Measurements from ENCODE around the gene ZBTB46.
A peak's percentile ranks its signal among the peaks of the same experiment; 100 is the strongest.

Gene ZBTB46

DNA sequence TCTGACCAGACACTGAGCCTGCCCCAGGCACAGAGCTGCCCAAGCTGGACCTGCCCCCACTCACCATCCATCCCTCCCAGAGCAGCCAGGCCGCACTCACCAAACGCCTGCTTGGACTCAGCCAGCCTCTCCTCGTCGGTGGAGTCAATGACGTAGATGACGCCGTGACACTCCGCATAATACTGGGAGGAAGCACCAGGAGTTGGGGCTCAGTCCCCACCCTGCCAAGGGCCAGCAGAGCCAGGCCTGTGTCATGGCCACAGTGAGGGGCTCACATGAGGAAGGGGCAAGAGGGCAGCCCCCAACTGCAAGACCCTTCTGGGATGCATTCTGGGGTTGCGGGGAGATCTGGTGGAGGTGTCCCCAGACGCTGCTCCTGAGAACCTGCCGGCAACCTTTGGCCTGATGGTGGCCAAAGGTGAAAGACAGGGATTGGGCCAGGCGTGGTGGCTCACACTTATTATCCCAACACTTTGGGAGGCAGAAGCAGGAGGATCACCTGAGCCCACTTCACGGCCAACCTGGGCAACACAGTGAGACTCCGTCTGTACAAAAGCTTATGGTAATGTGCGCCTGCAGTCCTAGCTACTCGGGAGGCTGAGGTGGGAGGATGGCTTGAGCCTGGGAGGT, 128.9 kb downstream of the ZBTB46 start:
- DNase-seq: no peak

DNA sequence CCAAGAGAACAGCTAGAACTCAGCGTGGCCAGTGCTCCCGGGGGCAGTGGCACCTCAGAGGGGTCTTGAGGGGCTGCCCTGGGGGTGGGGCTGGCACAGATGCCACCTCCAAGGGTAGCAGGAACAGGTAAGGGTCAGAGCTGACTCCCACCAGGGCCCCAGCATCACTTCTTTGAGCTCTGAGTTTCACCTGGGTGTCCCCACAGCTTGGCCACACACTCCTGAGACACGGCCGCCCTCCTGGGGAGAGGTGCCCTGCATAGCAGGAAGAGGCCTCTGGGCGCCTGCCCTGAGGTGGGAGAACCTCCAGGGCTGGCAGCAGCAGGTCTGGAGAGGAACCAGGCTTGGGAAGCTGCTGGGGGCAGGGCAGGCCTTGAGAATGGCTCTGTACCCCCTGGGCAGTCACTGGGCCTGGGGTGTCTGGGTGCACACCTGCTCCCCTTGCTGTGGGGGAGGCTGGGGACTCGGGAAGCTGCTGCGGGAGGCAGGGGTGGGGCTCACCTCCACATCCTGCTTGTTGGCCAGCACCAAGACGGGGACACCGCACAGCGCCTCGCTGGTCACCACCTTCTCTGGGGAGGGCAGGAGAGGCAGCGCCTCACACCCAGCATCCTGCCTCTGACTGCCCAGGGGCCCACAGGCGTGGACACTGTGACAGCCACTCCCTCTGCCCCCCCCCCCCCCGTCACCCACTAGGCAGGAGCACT, 129.6 kb downstream of the ZBTB46 start:
- DNase-seq: no peak

DNA sequence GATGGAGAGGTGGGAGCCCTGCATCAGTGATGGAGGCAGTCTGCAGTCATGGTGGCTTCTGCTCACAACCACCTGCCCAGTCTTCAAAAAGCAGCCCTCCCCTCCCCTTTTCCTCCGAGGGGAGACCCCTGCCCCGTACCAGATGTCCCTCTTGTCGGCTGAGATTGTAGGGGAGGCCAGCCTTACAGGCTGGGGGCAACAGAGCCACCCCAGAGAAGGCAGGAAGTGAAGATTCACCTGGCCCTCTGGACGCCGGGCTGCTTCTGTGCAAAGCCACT, 130.1 kb downstream of the ZBTB46 start:
- no peak for DNase-seq

DNA sequence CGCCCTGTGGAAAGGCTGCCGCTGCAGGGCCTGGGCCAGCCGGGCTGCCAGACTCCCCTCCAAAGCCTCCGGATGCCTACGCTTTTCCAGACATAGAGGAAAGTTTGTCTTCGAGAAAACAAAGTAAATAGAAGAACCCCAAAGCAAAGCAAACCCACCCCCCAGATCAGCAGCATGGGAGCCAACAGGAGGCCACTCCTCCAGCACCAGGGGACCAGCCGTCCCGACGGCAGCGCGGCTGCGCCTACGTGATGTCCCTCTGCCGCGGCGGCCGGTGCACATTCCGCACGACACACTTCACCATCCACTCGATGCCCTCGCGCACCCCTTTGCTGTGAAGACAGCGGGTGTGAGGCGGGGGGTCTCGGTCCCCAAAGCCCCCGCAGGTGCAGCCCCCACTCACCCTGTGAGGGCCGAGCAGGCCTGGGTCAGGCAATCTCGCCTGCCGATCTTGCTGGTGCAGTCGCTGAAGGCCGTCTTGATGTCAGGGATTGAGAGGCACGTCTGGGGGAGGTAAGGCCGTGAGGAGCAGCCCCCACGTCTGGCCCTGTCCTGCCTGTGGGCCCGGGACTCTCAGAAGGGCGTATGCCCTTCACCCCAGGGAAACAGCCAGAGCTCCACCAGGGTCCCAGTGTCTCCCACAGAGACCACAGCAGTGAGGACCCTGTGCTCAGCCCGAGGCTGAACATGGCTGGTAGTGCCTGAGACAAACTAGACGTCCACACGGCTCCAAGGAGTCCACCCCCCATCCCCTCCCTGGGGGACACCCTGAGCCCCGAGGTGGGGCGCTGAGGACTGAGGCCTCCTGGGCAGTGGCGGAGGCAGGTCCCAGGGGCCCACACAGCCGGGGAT, 130.6 kb downstream of the ZBTB46 start:
- no peak for DNase-seq

DNA sequence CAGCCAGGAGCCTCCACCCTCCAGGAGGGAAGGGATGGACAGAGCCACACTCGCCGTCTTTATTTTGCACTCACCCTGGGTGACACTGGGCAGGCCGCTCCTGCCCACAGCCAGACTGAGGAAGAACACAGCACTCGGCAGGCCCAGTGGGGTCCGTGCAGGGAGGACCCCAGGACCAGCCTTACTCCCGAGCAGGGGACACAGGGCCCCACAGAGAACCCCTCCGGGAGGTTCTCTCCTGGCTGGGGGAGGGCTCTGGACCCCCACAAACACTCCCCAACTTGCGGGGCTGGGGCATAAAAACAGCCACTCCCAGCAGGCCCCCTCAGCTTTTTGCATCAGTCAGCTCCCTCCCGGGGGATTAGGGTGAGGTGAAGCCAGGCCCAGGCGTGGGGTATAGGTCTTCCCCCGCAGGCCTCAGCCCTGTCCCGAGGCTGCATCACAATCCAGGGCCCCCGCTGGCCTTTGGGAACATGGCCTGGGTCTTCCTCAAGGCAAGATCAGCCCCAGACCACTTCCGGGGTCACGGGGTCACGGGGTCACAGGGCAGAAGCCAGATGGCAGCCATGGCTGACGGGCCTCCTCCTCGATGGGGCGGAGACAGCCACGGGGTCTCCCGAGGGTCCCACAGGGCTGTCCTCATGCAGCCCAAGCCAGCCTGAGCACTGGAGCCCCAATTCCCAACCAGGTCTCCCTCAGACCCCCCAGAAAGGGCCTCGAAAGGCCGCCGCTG, 131.4 kb downstream of the ZBTB46 start:
- no peak for DNase-seq

DNA sequence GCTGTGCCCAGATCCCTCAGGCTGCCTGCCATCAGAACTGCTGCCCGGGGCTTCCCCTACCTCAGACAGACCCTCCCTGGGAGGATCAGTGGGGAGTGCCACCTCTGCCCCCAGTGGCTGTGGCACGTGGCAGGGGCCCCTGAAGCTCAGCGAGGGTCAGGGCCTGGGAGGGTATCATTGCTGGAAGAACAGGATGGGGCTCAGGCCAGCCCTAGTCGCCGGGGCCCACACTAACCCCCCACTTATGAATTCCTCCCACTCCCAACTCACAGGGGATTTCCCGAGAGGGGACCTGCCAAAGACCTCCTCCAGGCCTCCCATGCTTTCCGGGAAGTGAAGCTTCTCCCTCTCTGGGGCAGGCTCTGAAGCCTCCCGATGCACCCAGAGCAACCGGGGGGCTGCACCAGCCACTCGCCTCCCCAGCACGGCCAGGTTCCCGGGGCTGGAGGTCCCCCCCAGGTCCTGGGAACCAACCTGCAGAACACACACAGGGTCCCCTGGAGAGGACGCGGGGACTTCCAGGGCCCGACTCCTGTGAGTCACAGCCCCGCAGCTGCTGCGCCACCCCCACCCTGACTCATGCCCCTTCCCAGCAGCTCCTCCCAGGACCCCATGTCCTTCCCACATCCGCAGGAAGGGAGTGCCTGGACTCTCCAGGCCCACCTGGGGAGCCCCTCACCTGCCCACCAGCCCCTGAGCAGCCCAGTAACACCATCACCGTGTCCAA, 132.2 kb downstream of the ZBTB46 start:
- peak; percentile 79 to 85 for DNase-seq

DNA sequence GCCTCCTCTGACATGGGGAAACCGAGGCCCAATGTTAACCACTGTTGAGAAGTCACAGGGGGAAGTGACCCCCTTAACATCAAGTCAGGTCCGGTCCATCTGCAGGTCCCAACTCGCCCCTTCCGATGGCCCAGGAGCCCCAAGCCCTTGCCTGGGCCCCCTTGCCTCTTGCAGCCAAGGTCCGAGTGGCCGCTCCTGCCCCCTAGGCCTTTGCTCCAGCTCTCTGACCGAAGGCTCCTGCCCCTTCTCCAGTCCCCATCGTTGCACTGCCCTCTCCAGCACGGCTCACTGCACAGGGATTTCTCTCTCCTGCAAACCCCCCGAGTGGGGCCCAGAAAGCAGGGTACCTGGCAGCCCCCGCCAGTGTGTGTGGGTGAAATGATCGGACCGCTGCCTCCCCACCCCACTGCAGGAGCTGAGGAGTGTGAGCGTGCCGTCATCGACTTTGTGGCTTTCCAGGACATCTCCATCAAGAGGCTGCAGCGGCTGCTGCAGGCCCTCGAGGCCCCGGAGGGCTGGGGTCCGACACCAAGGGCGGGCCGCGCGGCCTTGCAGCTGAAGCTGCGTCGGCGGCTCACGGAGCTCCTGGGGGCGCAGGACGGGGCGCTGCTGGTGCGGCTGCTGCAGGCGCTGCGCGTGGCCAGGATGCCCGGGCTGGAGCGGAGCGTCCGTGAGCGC, 133.1 kb downstream of the ZBTB46 start:
- no peak for DNase-seq

DNA sequence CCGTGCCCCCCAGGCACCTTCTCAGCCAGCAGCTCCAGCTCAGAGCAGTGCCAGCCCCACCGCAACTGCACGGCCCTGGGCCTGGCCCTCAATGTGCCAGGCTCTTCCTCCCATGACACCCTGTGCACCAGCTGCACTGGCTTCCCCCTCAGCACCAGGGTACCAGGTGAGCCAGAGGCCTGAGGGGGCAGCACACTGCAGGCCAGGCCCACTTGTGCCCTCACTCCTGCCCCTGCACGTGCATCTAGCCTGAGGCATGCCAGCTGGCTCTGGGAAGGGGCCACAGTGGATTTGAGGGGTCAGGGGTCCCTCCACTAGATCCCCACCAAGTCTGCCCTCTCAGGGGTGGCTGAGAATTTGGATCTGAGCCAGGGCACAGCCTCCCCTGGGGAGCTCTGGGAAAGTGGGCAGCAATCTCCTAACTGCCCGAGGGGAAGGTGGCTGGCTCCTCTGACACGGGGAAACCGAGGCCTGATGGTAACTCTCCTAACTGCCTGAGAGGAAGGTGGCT, 133.7 kb downstream of the ZBTB46 start:
- peak; percentile 23 to 57 for DNase-seq

DNA sequence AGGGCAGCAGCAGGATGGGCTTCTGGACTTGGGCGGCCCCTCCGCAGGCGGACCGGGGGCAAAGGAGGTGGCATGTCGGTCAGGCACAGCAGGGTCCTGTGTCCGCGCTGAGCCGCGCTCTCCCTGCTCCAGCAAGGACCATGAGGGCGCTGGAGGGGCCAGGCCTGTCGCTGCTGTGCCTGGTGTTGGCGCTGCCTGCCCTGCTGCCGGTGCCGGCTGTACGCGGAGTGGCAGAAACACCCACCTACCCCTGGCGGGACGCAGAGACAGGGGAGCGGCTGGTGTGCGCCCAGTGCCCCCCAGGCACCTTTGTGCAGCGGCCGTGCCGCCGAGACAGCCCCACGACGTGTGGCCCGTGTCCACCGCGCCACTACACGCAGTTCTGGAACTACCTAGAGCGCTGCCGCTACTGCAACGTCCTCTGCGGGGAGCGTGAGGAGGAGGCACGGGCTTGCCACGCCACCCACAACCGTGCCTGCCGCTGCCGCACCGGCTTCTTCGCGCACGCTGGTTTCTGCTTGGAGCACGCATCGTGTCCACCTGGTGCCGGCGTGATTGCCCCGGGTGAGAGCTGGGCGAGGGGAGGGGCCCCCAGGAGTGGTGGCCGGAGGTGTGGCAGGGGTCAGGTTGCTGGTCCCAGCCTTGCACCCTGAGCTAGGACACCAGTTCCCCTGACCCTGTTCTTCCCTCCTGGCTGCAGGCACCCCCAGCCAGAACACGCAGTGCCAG, 134.3 kb downstream of the ZBTB46 start, which contains the start of gene TNFRSF6B:
TSS of gene TNFRSF6B (plus strand) at position 25 of the 729 bp plus-strand sequence. CDS start at position 141, 116 bp downstream.
- DNase-seq: peak in 1 of 2 experiments; percentile 74

DNA sequence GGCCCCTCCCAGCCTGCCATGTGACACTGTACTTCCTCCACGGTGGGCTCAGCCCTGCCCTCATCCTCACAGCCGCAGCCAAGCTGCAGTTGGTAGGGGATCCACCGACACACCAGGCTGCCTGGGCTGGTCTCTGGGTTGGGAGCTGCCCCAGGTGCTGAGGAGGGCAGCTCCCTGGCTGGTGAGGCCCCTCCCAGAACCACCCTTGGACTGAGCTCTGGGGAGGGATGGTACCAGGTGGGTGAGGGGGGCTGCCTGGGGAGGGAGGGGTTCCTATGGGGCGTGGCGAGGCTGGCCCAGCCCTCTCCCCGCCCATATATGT, 134.8 kb downstream of the ZBTB46 start:
- peak in 1 of 2 experiments; percentile 45 for DNase-seq

DNA sequence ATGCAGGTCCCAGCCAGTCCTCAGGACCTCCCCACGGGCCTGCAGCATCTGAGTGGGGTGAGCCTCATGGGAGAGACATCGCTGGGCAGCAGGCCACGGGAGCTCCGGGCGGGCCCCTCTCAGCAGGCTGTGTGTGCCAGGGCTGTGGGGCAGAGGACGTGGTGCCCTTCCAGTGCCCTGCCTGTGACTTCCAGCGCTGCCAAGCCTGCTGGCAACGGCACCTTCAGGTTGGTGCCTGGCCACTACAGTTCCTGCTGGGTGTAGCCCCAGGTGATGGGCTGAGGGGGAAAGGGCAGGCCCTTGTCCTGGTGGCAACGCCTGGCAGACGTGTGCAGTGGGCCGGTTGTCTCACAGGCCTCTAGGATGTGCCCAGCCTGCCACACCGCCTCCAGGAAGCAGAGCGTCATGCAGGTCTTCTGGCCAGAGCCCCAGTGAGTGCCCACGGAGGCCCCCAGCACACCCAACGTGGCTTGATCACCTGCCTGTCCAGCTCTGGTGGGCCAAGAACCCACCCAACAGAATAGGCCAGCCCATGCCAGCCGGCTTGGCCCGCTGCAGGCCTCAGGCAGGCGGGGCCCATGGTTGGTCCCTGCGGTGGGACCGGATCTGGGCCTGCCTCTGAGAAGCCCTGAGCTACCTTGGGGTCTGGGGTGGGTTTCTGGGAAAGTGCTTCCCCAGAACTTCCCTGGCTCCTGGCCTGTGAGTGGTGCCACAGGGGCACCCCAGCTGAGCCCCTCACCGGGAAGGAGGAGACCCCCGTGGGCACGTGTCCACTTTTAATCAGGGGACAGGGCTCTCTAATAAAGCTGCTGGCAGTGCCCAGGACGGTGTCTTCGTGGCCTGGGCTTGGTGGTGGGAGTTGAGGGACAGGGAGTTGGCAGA, 135.4 kb downstream of the ZBTB46 start:
- DNase-seq: no peak

DNA sequence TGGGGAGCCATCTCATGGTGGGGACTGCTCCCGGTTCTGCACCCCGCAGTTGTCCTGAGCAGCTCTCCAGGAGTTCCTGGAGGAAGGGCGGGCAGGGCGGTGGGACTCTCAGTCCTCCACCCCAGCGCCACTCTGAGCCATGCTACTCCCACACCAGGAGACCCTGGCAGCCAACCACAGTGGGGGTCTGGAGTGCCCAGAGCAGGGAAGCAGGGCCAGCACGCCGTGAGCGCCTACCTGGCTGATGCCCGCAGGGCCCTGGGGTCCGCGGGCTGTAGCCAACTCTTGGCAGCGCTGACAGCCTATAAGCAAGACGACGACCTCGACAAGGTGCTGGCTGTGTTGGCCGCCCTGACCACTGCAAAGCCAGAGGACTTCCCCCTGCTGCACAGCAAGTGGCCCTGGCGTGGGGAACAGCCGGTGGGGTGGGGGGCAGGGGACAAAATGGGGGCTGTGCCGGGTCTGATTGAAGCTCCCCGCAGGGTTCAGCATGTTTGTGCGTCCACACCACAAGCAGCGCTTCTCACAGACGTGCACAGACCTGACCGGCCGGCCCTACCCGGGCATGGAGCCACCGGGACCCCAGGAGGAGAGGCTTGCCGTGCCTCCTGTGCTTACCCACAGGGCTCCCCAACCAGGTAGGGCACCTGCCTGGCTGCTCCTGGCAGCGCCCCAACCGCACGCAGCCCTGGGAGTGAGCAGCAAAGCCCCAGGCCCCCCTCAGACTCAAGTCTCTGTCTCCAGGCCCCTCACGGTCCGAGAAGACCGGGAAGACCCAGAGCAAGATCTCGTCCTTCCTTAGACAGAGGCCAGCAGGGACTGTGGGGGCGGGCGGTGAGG, 136.3 kb downstream of the ZBTB46 start:
- no peak for DNase-seq

DNA sequence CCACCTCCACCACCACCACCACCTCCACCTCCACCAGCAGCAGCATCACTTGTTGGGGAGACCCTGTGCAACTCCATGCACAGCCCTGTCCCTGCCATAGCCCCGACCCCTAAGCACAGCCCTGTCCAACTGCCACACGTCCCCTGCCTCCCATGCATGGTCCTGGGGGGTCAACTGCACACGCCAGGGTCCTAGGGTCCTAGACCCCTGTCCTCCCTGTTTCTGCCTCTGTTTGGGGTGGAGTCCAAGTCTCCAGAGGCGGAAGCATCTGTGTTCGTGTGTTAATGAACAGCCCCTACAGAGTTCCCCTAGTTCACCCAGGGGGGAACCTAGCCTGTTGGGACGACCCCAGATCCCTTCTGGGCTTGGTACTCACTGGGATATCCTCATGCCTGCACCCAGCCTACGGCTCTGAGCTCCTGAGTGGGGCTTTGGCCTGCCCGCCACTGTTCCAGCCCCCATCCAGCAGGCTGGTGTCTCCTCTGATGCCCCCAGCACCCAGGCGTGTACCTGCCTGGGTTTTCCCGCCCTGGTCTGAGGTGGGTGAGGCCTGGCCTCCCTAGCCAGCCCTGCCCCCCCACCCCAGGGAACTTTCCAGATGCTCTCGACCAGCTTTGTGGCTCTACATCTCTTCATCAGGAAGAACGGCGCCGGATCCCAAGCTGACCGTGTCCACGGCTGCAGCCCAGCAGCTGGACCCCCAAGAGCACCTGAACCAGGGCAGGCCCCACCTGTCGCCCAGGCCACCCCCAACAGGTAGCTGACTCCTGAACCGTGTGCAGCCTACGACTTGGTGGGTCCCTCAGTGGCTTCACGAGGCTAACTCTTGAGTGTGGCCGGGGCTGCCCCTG, 137.1 kb downstream of the ZBTB46 start:
- DNase-seq: no peak

All from SW 1271 (cell line).